GM21717 (cell line): Measurements from ENCODE around the gene PLA2G15.
A peak's percentile ranks its signal among the peaks of the same experiment; 100 is the strongest.

Experiments used
- ATAC-seq: cut with Tn5 transposase; IDR thresholded peaks from one replicate; pipeline ENCODE4 v1.9.1; 2021; ENCODE audit warnings: mild to moderate bottlenecking, moderate library complexity; ENCODE audit not compliant: unreplicated experiment

PLA2G15 gene

GRCh38 chr16:68231384-68232136 lies 13.6 kb upstream of the PLA2G15 start:
- no peak for ATAC-seq

GRCh38 chr16:68232335-68232734 lies 12.8 kb upstream of the PLA2G15 start:
- ATAC-seq = no peak

- ATAC-seq = no peak
Observed at GRCh38 chr16:68233085-68233834, 11.9 kb upstream of the PLA2G15 start.

- ATAC-seq = no peak
Observed at GRCh38 chr16:68233835-68234187, 11.4 kb upstream of the PLA2G15 start.

GRCh38 chr16:68234188-68235107 lies 10.7 kb upstream of the PLA2G15 start:
- no peak for ATAC-seq

GRCh38 chr16:68235108-68235886 lies 9.9 kb upstream of the PLA2G15 start:
- no peak for ATAC-seq

- ATAC-seq = no peak
Observed at GRCh38 chr16:68235887-68236136, 9.4 kb upstream of the PLA2G15 start, which contains the start of gene ESRP2. Gene ESRP2, minus strand, starts transcription at chr16:68236127. Its CDS starts 82 bp downstream, at chr16:68236045.

- no peak for ATAC-seq
Observed at GRCh38 chr16:68236137-68236825, 8.9 kb upstream of the PLA2G15 start.

- ATAC-seq = peak; percentile 2
Observed at GRCh38 chr16:68236826-68237242, 8.3 kb upstream of the PLA2G15 start.

GRCh38 chr16:68237243-68238028 lies 7.7 kb upstream of the PLA2G15 start:
- peak; percentile 74 for ATAC-seq

- ATAC-seq = no peak
Observed at GRCh38 chr16:68238029-68238345, 7.2 kb upstream of the PLA2G15 start.

- no peak for ATAC-seq
Observed at GRCh38 chr16:68242085-68242484, 3.1 kb upstream of the PLA2G15 start.

GRCh38 chr16:68242926-68243858 lies 2.0 kb upstream of the PLA2G15 start:
- ATAC-seq = no peak

GRCh38 chr16:68244481-68244902 lies 681 bp upstream of the PLA2G15 start:
- ATAC-seq = no peak

- ATAC-seq = no peak
Observed at GRCh38 chr16:68246121-68246520, 948 bp downstream of the PLA2G15 start.

- no peak for ATAC-seq
Observed at GRCh38 chr16:68246666-68247065, 1.5 kb downstream of the PLA2G15 start.

- no peak for ATAC-seq
Observed at GRCh38 chr16:68247400-68247799, 2.2 kb downstream of the PLA2G15 start.

- ATAC-seq = no peak
Observed at GRCh38 chr16:68247932-68248331, 2.8 kb downstream of the PLA2G15 start.
